ENCODE data around the gene TRPM2.

TRPM2 gene

DNA sequence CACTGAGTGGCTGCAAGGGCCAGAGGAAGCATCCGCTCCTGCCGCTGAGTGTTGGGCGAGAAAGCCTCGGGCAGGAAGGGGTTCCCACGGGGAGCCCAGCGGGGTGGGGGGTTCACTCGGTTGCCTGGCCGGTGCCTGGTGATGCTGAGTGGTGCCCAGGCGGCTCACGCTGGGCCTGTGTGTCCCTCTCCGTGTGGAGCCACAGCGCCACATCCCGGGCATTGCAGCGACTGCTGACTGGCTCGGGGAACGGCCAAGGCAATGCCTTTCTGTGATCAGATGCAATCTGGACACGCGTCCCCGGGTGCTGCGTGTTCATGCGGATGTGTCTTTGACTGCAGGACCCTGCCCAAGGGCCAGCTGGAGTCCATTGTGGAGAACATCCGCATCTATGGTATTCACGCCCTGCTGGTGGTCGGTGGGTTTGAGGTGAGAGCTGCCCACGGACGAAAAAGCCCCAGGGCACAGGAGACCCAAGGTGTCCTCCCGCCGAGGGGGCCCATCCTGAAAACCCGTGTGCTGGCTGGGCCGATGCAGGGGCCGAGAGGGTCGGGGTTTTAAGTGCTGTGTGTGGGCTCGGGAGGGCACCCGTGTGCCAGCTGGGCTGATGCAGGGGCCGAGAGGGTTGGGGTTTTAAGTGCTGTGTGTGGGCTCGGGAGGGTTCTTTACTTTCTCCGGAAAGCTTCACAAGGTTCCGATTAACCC lies 30.6 kb upstream of the TRPM2 start:
- DNase-seq (ENCODE audit: low read depth): no peak

DNA sequence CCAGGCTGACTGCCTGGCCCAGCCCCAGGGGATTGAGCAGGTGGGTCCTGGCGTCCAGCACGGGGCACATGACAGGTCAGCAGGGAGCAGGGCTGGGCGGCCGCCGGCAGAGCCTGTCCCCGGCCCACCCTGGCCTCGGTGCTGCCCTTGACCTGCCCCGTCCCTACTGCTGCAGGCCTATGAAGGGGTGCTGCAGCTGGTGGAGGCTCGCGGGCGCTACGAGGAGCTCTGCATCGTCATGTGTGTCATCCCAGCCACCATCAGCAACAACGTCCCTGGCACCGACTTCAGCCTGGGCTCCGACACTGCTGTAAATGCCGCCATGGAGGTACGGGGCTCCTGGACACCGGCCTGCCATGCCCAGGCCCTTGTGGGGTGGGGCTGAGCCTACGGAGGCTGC lies 29.8 kb upstream of the TRPM2 start:
- DNase-seq (ENCODE audit: low read depth): no peak

DNA sequence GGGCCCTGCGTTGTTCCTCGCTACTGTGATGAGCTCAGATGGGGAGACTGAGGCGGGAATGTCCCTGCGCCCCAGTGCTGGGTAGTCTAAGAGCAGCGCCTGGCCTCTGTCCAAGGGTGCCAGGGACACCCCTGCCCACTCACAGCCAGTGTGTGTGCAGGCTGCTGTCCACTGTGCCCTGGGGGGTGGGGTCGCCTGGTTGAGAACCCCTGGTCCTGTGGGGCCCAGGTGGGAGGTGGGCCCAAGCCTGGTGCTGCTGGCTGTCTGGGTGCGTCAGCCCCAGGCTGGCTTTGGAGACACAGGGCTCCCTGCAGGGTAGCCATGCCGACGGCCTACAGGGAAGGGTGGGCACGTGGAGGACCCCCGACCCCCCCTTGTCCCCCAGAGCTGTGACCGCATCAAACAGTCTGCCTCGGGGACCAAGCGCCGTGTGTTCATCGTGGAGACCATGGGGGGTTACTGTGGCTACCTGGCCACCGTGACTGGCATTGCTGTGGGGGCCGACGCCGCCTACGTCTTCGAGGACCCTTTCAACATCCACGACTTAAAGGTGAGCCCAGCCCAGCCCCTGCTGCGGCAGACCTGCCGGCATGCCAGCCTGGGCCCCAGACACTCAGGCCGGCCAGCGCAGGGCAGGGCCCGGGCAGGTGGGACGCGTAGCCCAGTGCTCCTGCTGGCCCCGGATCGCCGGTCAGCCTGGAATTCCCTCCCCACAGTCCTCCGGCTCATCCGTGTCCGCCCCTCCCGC lies 29.1 kb upstream of the TRPM2 start:
- DNase-seq (ENCODE audit: low read depth): no peak

DNA sequence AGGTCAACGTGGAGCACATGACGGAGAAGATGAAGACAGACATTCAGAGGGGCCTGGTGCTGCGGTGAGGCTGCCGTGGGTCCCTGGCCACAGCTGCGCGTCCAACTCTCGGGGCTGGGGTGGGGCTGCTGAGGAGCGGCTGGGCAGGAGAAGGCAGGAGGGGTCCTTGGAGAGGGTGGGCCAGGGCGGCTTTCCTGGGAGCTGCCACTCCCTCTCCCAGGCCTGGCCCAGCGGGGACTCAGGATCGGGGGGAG lies 28.6 kb upstream of the TRPM2 start:
- no peak for DNase-seq (ENCODE audit: low read depth)

DNA sequence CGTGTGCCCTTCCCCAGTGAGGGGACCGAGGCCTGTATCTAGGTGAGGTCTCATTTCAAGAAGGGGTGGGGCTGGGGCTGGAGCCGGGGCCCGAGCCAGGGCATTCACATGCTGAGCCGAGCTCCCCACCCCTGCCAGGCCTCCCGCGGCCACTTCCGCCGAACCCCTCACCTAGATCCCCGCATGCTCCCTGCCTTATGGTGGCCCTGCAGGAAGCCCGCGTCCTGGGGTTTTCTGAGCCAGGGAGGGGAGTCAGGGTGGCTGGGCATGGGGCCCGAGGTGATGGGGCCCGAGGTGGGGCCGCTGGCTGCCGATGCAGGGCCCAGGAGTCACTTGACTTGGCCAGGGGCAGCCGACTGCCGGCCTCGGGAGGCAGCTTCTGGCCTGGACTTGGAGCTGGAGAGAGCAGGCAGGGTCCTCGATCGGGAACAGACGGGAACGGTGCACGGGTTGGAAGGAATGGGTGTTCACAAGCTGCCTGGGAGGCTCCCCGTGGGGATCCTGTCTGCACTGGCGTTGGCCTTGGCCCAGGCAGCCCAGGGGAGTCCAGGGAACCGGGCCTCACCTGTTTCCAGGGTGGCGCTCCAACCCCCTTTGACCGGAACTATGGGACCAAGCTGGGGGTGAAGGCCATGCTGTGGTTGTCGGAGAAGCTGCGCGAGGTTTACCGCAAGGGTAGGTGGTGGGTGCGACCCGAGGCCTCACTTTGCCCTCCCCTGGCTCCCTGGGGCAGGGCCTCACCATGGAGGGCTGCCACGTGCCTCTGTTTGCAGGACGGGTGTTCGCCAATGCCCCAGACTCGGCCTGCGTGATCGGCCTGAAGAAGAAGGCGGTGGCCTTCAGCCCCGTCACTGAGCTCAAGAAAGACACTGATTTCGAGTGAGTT lies 27.8 kb upstream of the TRPM2 start:
- no peak for DNase-seq (ENCODE audit: low read depth)

DNA sequence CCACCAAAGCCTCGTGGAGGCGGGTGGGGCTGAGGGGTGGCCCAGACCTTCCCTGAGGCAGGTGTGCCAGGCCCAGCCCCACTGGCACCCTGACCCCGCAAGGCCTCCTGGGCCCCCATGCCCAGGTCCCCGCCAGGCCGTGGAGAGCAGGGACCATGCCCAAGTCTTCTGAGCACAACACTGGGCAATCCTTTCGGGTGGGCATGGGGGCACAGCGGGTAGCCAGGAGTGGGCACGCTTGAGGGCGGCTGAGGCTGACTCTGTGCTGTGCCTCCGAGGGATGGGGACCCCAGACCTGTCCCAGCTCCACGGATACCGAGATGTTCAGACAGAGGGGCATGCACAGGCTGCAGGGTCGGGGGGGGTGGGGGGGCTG lies 27.2 kb upstream of the TRPM2 start:
- DNase-seq (ENCODE audit: low read depth): no peak

DNA sequence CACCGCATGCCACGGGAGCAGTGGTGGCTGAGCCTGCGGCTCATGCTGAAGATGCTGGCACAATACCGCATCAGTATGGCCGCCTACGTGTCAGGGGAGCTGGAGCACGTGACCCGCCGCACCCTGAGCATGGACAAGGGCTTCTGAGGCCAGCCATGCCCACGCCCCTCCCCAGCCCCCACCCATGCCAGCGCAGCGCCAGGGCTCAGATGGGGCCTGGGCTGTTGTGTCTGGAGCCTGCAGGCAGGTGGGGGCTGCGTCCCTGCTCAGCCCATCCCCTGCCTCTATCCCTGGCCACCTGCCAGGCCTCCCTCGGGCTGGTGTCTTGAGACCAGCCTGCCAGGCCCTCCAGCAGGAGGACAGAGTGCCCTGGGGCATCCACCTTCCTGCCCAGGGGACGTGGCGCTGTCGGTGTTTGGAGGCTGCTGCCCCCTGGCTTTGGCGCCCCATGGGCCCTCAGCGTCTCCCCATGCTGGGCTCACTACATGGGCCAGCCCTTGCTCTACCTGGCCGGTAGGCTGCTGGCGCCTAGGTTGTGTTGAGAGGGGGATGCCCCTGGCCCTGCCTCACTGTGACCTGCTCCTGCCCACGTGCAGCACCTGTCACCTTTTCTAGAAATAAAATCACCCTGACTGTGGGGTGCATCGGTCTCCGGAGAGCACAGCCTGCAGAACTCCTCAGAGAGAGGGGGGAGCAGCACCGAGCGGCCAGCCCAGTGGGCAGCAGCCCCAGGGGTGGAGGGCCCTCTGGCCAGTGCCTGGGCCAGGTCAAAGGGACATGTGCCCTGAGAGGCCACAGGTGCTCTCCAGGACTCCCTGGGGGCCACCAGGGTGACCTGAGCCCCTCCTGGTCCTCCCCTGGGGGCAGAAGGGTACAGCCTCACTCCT lies 26.5 kb upstream of the TRPM2 start:
- no peak for DNase-seq (ENCODE audit: low read depth)

DNA sequence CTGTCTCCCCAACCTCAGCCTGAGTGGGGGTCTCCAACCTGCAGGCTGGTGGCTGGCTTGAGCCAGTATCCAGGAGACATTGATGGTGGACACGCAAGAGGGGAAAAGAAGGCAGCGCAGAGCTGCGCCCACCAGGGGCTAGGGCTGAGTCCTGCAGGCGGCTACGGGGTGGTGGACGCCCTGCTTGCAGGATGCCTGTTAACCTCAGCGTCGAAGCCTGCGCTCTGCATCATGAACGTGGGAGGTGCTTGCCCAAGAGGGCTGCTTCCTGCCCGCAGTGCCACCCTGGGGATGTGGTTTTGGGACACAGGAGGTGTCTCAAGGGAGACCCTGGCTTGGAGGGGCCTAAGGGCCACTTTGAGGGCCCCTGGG lies 25.8 kb upstream of the TRPM2 start:
- DNase-seq (ENCODE audit: low read depth): no peak

DNA sequence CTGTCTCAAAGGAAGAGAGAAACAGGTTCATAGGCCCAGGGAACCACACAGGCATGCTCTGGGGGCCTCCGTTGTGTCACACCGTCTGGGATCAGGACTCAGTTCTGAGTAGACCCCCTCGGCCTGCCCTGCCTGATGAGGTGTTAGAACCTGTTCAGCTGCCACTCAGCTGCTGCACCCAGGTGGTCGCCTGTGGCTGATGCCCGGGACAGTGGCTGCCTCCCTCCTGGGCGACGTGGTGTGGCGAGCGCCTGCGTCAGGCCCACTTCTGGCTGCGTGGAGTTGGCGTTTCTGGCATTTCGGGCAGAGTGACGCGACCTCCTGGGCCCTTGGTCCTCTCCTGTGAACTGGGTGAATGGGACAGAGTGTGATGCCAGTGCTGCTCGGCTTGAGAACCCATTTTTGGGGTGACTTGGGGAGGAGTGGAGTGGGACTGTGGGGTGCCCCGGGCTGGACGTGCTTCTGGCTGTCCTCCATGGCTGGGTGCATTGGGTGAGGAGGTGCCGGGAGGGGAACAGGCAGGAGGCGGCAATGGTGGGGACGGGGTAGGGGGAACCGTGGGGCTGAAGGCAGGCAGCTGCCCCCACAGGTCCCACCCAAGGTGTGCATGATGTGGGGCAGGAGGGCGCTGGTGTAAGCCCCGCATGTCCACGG lies 25.1 kb upstream of the TRPM2 start:
- no peak for DNase-seq (ENCODE audit: low read depth)

DNA sequence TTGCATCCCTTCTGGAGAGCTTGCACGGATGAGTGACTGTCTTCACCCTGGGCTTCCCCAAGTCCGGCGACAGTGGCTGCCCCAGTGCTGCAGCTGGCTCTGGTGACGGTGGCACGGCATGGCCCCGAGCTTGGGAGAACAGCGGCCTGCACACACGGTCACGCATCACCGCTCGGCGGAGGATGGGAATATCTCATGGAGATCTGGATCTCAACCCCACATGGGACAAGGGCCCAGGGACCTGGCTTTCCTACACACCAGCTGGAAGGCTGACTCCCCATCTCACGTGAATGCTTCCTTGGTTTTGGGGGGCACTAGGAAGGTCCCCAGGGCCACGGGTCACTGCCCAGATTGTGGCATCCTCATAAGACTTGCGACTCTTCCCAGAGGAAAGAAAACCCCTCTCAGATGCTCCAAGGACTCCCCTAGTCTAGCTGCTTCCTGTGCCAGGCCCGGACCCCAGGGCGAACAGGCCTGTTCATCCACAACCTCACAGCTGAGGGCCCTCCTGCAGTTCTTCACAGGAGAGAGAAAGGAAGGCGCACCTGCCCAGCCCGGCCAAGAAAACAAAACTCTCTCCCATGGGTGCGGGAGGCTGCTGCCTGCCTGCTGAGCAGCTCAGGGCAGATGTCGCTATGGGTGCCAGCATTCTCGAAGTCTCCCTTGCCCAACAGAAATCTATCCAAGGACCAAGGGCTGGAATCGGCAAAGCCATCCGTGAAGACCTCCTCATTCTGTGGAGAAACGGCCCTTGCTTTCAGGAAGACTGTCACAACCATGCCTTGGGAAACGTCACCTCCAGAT lies 24.1 kb upstream of the TRPM2 start:
- DNase-seq (ENCODE audit: low read depth): no peak

DNA sequence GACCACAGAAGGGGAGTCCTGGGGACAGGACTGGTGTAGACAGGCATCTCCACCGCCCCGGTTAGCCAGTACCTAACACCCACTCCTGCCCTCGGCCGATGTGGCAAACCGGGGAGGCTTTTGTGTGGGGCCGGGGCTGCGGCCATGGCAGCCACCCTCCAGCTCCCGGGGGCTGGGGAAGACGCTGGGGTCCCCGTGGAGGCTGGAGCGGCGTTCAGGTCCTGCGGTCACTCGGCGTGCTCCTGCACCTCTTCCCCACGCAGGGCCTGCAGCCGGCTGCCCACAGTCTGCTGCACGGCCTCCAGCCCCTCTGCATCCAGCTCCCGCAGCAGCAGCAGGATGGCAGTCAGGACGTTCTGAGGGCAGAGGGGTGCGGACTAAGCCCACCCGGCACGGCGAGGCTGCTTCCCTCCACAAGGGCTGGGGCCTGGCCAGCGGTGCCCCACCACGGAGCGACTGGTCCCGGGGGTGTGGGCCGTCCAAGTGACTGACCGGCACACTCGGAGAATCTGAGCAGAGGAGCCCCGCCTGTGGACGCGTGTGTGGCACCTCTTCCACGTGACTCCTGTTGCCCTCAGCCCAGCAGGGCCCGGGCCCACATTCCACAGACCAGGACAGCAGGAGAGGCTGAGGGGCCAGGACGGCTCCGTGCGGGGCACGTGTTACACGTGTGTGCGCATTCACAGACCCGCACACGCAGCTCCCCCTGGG lies 23.3 kb upstream of the TRPM2 start:
- no peak for DNase-seq (ENCODE audit: low read depth)

DNA sequence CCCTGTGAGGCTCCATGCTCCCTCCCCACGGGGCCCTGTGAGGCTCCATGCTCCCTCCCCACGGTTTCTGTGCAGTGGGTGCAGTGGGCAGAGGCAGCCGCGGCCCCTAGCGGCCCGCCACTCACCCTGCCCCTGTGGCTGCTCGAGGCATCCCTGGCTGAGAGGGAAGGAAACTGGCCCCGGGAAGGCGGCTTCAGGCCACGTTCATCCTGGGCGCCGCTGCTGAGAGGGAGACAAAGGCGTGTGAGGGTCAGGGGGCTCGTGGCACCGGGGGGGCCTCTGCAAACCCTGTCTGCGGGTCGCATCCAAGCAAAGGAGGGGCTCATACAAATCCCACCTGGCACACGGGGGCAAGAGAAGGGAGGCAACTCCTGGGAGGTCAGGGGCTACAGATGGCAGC lies 22.7 kb upstream of the TRPM2 start:
- DNase-seq (ENCODE audit: low read depth): no peak

DNA sequence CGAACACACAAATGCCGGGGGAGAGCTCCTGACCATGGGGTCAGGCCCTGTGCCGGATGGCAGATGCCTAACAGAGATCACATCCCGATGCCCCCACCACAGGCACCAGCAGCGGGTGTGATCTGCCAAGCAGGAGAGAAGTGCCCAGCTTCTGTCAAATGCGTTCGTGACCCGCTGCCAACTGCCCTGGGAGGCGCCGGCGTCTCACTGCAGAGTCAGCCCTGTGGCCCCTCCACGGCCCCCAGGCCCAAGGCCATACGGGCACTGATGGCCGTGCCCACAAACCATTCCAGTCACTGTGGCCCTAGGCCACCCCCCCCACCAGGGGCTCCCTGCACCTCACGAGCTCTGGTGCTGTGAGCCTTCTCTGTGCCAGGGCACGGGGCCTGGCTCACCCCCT lies 22.2 kb upstream of the TRPM2 start:
- DNase-seq (ENCODE audit: low read depth): no peak

DNA sequence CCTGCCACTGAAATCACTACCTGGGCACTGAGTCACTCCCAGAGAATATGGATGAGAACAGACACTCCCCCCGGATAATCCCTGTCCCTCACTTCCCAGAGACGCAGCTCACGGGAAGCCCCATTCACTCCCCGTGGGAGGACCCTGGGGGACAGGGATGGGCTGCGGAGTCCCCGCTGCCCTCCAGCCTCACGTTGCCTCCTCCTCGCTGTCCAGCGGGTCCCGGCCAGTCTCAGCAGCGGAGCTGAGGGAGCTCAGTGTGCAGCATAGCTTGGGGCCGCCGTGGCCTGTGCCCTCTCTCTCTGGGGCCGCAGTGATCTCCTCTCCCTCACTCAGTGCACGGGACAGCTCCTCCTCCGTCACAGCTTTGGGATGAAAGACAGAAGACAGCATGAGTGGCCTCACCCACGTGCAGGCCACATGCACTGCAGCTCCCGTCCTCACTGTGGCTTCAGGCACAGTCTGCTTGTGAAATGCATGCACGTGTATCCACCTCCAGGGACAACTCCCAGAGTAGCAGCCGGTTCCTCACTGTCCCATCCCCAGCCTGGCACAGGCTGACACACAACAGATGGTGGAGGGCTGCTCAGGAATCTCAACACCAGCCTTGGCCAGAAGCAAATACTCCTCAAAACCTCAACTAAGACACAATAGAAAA lies 21.6 kb upstream of the TRPM2 start:
- DNase-seq (ENCODE audit: low read depth): no peak

DNA sequence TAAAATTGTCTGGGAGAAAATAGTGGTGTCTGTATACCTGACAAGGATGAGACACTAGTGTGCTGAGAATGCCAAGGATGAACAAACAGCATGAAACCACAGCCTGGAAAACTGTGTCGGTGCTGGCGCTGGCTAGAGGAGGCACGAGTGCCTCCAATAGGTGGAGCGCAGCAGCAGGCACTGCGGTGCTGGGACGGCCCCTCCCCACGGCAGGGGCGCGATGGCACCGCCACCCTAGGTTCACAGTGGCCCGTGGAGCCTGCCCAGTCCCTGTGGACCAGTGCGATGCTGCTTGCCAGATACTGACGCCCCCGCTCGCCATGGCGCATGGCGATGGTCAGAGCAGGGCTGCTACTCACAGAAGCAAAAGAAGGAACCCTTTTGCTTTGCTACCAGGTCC lies 21.0 kb upstream of the TRPM2 start:
- no peak for DNase-seq (ENCODE audit: low read depth)

DNA sequence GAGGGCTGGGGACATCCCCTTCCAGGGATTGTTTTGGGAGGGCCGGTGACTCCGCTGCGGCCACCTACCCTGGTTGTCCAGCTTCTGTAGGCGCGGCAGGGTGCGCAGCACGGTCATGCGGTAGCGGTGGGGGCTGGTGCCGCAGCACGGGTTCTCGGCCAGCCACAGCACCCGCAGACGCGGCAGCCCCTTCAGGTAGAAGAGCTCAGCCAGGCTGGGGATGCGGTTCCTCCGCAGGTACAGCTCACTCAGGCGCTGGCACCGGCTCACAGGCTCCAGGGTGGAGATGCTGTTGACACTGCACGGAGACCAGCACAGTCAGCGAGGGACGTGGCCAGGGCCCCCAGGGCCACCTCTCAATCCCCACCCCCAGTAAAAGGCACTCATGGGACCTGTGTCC lies 20.5 kb upstream of the TRPM2 start:
- no peak for DNase-seq (ENCODE audit: low read depth)

DNA sequence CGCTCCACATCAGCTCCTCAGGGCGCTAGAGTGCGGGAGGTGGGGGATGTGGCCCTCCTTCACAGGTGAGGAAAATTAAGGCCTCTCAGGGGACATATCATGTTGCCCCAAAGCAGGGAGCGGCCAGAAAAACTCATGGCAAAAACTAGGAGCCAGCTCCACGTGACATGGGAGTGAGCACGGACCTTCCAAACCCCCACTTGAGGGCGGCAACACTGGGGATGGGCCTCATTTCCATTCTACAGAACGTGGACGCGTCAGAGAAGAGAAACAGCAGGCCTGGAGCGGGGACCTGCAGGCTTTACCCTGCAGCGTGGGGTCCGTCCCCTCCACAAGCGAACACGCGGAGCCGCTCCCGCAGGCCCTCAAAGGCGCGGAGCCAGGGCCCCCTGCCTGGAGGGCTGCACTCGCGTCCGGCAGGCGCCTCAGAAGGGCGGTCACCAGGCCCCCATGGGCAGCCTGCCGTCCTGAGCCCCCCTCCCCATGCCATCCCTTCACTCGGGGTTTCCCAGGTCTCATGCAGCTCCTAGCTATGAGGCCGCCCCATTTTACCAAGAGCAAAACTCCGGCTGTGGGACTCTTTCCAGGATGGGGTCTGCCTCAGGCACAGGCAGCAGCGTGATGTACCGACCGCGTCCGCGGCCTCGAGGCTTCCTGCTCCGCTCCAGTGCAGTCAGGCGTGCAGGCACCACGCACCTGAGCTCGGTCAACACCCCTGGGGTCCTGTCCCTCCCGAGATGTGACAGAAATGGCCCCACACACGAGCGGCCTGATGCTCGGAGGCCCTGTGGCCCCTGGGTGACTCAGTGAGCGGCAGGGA lies 19.7 kb upstream of the TRPM2 start:
- DNase-seq (ENCODE audit: low read depth): no peak

DNA sequence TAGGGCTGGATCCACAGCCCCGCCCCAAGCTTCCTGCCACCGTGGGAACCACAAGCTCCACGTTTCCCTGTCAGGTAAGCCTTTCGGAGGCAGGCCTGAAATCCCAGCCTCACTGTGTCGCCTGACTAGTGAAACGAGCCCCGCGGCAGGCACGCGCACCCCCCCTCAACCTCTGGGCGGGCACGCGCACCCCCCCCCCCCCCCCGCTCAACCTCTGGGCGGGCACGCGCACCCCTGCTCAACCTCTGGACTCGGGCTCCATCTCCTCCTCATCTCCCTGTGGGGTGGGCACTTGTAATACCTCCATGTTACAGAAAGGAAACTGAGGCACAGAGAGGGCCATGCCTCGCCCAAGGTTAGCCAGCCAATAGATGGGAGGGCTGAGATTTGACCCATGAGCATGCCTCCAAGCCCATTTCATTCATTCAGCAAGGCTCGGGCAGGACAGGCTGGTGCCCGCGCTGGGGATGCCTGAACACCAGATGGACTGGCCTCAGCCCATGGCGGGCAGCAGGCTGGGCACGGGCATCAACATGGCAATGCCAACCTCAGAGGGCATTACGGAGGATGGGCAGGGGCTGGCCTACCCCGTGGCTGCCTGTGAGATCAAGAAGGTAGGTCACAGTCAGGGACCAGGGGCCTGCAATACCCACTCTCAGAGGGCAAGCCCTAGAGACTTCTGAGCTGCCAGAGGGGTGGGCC lies 18.9 kb upstream of the TRPM2 start:
- no peak for DNase-seq (ENCODE audit: low read depth)

Data from activated T-cell treated with anti-CD3 and anti-CD28 coated beads for 48 hours (primary cell).